Measurements from ENCODE around the gene SLC16A1. TPM values are rescaled to one million over a fixed set of nuclear protein-coding genes. Genes with fewer than 3 reads are reported as not detected.

The SLC16A1 gene
- total and polyA plus RNA-seq, 2 donors (not counting 3 experiments of a cell fraction or from before 2014, with no cell fraction given): 148 to 188 TPM

GRCh38 chr1:113003751-113004690, 48.0 kb upstream of the SLC16A1 start:
- intact Hi-C loops (cut with micrococcal nuclease): no loop called here
- dilution Hi-C loops (cut with MboI; ENCODE audit: extremely low pct_ligation_motif_present, low sequenced_read_pairs): no loop called here
- TF ChIP-seq FOS (IDR thresholded peaks at IDR 0.05; ENCODE audit: borderline replicate concordance, insufficient read depth, low read length): no peak
- Histone ChIP-seq H4K20me1 (replicated peaks; ENCODE audit: control insufficient read depth, extremely low read depth, insufficient read depth, low read length) (no peaks in the 10 kb centered on the region), H3K4me2 (ENCODE audit: insufficient read depth, low read length) (no peak overlapping the region), H3K4me1 (ENCODE audit: control insufficient read depth, extremely low read depth, insufficient read depth, low read length) (no peaks in the 10 kb centered on the region), H3K27me3 (ENCODE audit: control insufficient read depth in 2 of 2, insufficient read depth in 2 of 2, low read length in 2 of 2) (no peaks in the 10 kb centered on the region), H3K36me3 (ENCODE audit: control insufficient read depth in 2 of 2, extremely low read depth in 1 of 2, insufficient read depth in 2 of 2, low read length in 2 of 2) (no peaks in the 10 kb centered on the region), H3K9ac (replicated peaks; ENCODE audit: extremely low read depth, insufficient read depth, low read length) (no peak overlapping the region), H3K9me1 (replicated peaks; ENCODE audit: control insufficient read depth, extremely low read depth, insufficient read depth, low read length) (no peaks in the 10 kb centered on the region), H2AFZ (ENCODE audit: low read depth, low read length) (no peak overlapping the region), H3K79me2 (ENCODE audit: control insufficient read depth, insufficient read depth, low read length) (no peaks in the 10 kb centered on the region), H3K9me3 (replicated peaks; ENCODE audit: control insufficient read depth, insufficient read depth, low read length) (no peaks in the 10 kb centered on the region), H3K4me3 (replicated peaks in 1 of 3; ENCODE audit: insufficient read depth in 1 of 3, low read depth in 1 of 3, low read length in 3 of 3) (no peak overlapping the region), H3K27ac (ENCODE audit: insufficient read depth, low read depth, low read length) (no peak overlapping the region)
- ChIA-PET POLR2A (no interaction called here), CTCF (interaction anchor here (0.9 to 1.1 kb wide), 3 partner anchors 13 to 69 kb away, joined by 3 to 4 read pairs (median 3); partner anchors contain the start of gene LRIG2)
- peak; percentile 66 for DNase-seq (ENCODE audit: low read depth, low spot score)
- FAIRE-seq: no peak
- no TSS peak for BruUV-seq (replicated peaks)

GRCh38 chr1:113002297-113002696, 46.3 kb upstream of the SLC16A1 start:
- H3K36me3 ChIP-seq (ENCODE audit: control insufficient read depth in 2 of 2, extremely low read depth in 1 of 2, insufficient read depth in 2 of 2, low read length in 2 of 2): no peaks in the 10 kb centered on the region
- H3K27me3 ChIP-seq (ENCODE audit: control insufficient read depth in 2 of 2, insufficient read depth in 2 of 2, low read length in 2 of 2): no peaks in the 10 kb centered on the region
- no peak overlapping the region for H3K27ac ChIP-seq (ENCODE audit: insufficient read depth, low read depth, low read length)
- H3K9me3 ChIP-seq (replicated peaks; ENCODE audit: control insufficient read depth, insufficient read depth, low read length): no peaks in the 10 kb centered on the region
- no peak overlapping the region for H2AFZ ChIP-seq (ENCODE audit: low read depth, low read length)
- FAIRE-seq (no peak), DNase-seq (ENCODE audit: low read depth, low spot score) (no peak)
- TF ChIP-seq MAX (IDR thresholded peaks at IDR 0.05; ENCODE audit: insufficient read depth, insufficient read length): no peak
- TF ChIP-seq FOS (IDR thresholded peaks at IDR 0.05; ENCODE audit: borderline replicate concordance, insufficient read depth, low read length): no peak
- ChIA-PET CTCF (no interaction called here), POLR2A (no interaction called here)
- no peaks in the 10 kb centered on the region for H3K9me1 ChIP-seq (replicated peaks; ENCODE audit: control insufficient read depth, extremely low read depth, insufficient read depth, low read length)
- H3K4me1 ChIP-seq (ENCODE audit: control insufficient read depth, extremely low read depth, insufficient read depth, low read length): peaks cover 3% of the 10 kb centered on the region
- H3K9ac ChIP-seq (replicated peaks; ENCODE audit: extremely low read depth, insufficient read depth, low read length): no peak overlapping the region
- H3K79me2 ChIP-seq (ENCODE audit: control insufficient read depth, insufficient read depth, low read length): no peaks in the 10 kb centered on the region
- no peak overlapping the region for H3K4me2 ChIP-seq (ENCODE audit: insufficient read depth, low read length)
- intact Hi-C loops (cut with micrococcal nuclease): no loop called here
- H4K20me1 ChIP-seq (replicated peaks; ENCODE audit: control insufficient read depth, extremely low read depth, insufficient read depth, low read length): no peaks in the 10 kb centered on the region
- dilution Hi-C loops (cut with MboI; ENCODE audit: extremely low pct_ligation_motif_present, low sequenced_read_pairs): no loop called here
- no peak overlapping the region for H3K4me3 ChIP-seq (replicated peaks in 1 of 3; ENCODE audit: insufficient read depth in 1 of 3, low read depth in 1 of 3, low read length in 3 of 3)
- no TSS peak for BruUV-seq (replicated peaks)

Measured in endothelial cell of umbilical vein (primary cell).